Neural progenitor cell (in vitro differentiated cells): ENCODE data around the gene USP10.
"Not testable (repeated sequence)": the region's sequence is repeated elsewhere in the genome, so short reads cannot be mapped to it uniquely, and the experiment has no call there.

ENCODE experiments used
- EZH2 ChIP-seq: fragments of 200-600 bp; sonication (generic); IDR thresholded peaks from 2 replicates; pipeline ENCODE4 v1.6.1; 2017; ENCODE audit warnings: antibody characterized with exemption, mild to moderate bottlenecking, moderate library complexity
- EZH2phosphoT487 ChIP-seq: fragments of 200-600 bp; sonication (generic); IDR thresholded peaks from 2 replicates; pipeline ENCODE4 v1.6.1; 2017; ENCODE audit warnings: antibody characterized with exemption
- TF ChIP-seq, protein P1 (sequence below): fragments of 200-600 bp; sonication (generic); IDR thresholded peaks from 2 replicates; pipeline ENCODE4 v1.5.1; 2017; ENCODE audit warnings: antibody characterized with exemption, mild to moderate bottlenecking

DNA sequence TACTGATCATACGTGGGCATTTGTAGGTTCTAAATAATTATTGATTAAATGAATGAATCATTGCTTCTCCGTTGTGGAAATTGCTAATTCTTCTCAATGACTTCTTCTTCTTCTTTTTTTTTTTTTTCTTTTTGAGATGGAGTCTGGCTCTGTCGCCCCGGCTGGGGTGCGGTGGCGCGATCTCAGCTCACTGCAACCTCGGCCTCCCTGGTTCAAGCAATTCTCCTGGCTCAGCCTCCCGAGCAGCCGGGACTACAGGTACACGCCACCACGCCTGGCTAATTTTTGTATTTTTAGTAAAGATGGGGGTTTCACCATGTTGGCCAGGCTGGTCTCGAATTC, 32.5 kb downstream of the USP10 start:
- TF ChIP-seq, protein P1, sequence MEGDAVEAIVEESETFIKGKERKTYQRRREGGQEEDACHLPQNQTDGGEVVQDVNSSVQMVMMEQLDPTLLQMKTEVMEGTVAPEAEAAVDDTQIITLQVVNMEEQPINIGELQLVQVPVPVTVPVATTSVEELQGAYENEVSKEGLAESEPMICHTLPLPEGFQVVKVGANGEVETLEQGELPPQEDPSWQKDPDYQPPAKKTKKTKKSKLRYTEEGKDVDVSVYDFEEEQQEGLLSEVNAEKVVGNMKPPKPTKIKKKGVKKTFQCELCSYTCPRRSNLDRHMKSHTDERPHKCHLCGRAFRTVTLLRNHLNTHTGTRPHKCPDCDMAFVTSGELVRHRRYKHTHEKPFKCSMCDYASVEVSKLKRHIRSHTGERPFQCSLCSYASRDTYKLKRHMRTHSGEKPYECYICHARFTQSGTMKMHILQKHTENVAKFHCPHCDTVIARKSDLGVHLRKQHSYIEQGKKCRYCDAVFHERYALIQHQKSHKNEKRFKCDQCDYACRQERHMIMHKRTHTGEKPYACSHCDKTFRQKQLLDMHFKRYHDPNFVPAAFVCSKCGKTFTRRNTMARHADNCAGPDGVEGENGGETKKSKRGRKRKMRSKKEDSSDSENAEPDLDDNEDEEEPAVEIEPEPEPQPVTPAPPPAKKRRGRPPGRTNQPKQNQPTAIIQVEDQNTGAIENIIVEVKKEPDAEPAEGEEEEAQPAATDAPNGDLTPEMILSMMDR = not testable (repeated sequence)
- TF ChIP-seq EZH2, EZH2phosphoT487: not testable (repeated sequence)
